ENCODE data around the gene BMP8B.
"Not testable (repeated sequence)": the region's sequence is repeated elsewhere in the genome, so short reads cannot be mapped to it uniquely, and the experiment has no call there.

Gene BMP8B, protein sequence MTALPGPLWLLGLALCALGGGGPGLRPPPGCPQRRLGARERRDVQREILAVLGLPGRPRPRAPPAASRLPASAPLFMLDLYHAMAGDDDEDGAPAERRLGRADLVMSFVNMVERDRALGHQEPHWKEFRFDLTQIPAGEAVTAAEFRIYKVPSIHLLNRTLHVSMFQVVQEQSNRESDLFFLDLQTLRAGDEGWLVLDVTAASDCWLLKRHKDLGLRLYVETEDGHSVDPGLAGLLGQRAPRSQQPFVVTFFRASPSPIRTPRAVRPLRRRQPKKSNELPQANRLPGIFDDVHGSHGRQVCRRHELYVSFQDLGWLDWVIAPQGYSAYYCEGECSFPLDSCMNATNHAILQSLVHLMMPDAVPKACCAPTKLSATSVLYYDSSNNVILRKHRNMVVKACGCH

GRCh38 chr1:39788758-39789570 is at the start of gene BMP8B:
BMP8B (minus strand) TSS chr1:39788865; CDS start chr1:39788485, 380 bp downstream.
- peak; percentile 39 for DNase-seq

- DNase-seq = no peak
Observed at GRCh38 chr1:39836595-39837110, 48.0 kb upstream of the BMP8B start.

DNA sequence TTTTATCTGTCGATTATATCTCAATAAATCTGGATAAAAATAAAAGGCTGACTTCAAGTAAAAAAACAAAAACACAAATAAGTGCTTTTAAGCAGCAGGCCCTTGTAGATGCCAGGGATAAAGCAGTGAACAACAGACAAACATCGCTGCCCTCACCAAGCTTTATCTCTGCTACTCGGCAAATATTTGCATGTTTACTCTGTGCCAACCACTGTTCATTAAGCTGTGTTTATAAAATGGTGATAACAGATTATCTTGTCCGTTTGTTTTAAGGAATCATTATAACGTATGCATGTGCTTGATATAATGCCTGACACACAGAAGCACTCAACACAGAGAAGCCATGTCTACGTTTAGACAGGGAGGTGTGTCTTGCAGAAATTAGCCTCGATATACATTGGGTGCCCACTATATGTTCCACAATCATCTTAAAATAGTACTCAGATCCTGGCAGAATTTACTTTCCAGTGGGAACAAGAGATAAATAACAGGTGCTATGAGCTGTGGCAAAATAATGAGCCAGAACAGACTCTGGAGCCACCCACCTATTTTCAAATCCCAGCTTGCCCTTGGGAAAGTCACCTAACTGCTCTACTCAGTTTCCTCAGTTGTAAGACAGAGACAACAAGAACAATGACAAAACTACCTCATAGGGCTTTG is 47.4 kb upstream of the BMP8B start:
- DNase-seq = no peak

DNA sequence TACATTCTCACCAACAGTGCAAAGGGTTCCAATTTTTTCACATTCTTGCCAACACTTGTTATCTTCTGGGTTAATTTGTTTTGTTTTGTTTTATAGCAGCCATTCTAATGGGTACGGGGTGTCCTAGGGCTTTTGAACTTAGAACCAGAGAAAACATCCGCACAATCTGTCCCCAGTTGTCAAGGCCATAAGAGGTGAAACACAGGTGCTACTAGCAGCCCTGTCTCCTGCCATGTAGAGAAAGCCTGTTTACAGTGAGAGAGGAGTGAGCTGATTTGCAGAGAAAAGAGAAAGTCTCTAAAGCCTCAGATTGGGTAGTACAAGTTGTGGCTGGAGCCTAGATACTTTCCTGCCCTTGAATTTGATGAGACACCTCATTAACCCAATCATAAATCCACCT is 46.4 kb upstream of the BMP8B start:
- no peak for DNase-seq

DNA sequence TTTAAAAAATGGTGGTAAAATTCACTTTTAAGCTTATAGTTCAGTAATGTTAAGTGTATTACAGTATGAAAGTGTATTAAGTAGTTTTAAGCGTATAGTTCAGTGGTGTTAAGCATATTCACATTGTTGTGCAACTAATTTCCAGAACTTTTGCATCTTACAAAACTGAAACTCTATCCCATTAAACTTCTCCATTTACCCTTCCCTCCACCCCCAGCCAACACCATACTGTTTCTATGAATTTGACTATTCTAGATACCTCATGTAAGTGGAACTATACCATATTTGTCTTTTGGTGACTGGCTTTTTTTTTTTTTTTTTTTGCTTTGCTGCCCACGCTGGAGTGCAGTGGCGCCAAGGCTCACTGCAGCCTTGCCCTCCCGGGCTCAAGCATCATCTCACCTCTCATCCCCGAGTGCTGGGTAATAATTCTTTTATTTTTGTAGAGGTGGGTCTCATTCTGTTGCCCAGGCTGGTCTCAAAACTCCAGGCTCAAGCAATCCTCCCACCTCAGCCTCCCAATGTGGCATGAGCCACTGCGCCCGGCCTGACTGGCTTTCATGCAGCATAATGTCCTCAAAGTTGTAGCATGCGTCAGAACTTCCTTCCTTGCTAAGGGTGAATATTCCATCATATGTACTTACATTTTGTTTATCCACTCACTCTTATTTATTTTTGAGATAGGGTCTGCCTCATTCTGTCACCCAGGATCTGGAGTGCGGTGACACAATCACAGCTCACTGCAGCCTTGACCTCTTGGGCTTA is 45.1 kb upstream of the BMP8B start:
- no peak for DNase-seq

GRCh38 chr1:39833121-39833520 is 44.5 kb upstream of the BMP8B start:
- DNase-seq = no peak

DNA sequence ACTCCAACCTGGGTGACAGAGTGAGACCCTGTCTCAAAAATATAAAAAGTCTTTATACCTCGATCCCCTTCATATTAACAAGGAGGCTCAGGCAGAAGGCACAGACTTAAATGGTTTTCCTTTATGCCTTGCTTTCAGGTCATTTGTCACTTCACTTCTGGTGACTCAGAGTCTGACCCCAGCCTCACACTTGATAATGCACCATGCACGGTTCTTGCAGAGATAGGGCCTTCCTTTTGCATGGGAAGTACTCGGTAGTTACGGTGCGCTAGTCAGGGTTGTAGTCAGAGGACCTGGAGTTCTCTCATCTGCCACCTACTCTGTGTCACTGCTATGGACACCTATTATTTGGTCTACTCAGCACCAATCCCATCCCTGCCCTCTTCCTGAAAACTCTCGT is 43.6 kb upstream of the BMP8B start:
- no peak for DNase-seq

- no peak for DNase-seq
Observed at GRCh38 chr1:39829791-39830533, 41.3 kb upstream of the BMP8B start.

DNA sequence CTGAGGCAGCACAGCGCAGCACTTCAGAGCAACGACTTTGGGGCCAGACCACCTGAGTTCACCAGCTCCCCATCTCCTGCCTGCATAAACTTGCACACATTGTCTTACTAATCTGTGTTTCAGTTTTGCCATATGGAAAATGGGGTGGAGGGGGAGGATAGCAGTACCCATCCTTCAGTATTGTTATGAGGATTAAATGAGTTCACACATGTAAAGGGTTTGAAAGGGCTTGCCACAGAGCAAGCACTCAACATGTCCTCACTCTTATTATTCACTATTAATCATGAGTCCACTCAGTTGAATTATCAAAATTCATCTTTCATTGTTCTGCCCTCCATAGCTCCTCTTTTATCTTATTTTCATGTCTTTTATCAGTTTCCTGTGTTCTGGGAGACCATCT is 40.1 kb upstream of the BMP8B start:
- DNase-seq = no peak

DNA sequence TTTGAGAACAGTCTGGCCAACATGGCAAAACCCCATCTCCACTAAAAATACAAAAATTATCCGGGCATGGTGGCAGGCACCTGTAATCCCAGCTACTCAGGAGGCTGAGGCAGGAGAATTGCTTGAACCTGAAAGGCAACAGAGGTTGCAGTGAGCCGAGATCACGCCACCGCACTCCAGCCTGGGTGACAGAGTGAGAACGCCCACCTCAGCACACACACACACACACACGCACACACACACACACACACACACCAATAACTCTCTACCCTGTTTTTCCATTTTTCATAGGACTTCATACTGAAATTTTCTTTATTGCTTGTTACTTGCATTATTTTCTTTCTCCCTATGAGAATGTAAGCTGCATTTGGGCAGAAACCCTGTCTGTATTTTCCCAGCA is 39.6 kb upstream of the BMP8B start:
- DNase-seq = not testable (repeated sequence)

GRCh38 chr1:39827201-39827600 is 38.5 kb upstream of the BMP8B start:
- no peak for DNase-seq

GRCh38 chr1:39826583-39826982 is 37.9 kb upstream of the BMP8B start:
- DNase-seq = no peak

DNA sequence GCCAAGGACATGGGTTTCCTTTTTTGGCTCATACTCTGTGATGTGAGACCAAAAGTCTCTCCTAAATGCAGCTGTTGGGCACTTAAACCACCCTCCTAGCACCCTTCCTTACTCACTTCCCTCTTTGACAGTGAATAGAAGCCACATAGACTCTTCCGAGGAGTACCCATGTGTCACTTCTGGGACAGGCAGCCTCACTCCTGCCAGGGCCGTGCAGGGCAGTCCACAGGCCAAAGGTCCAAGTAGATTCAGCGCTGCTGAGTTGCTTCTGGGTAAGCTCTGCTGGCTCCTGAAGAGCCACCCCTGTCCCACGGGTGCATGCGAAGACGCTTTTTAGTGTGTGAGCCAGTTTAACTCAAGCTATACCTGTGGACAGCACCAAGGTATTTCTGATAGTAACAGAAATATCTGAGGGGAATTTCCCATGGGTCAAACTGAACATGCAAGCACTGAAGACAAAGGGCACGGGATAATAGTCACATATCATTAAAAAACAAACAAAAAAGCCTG is 36.8 kb upstream of the BMP8B start:
- DNase-seq = no peak

DNA sequence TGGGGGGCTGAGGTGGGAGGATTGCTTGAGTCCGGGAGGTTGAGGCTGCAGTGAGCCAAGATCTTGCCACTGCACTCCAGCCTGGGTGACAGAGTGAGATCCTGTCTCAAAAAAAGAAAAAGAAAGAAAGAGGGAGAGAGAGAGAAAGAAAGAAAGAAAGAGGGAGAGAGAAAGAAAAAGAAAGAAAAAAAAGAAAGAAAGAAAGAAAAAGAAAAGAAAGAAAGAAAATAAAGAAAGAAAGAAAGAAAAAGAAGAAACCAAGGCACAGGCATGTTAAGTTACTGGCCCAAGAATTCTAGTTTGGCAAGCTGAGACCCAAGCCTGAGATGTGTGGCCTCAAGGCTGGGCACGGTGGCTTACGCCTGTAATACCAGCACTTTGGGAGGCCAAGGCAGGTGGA is 34.8 kb upstream of the BMP8B start:
- DNase-seq = not testable (repeated sequence)

- DNase-seq = no peak
Observed at GRCh38 chr1:39822146-39822545, 33.5 kb upstream of the BMP8B start.

DNA sequence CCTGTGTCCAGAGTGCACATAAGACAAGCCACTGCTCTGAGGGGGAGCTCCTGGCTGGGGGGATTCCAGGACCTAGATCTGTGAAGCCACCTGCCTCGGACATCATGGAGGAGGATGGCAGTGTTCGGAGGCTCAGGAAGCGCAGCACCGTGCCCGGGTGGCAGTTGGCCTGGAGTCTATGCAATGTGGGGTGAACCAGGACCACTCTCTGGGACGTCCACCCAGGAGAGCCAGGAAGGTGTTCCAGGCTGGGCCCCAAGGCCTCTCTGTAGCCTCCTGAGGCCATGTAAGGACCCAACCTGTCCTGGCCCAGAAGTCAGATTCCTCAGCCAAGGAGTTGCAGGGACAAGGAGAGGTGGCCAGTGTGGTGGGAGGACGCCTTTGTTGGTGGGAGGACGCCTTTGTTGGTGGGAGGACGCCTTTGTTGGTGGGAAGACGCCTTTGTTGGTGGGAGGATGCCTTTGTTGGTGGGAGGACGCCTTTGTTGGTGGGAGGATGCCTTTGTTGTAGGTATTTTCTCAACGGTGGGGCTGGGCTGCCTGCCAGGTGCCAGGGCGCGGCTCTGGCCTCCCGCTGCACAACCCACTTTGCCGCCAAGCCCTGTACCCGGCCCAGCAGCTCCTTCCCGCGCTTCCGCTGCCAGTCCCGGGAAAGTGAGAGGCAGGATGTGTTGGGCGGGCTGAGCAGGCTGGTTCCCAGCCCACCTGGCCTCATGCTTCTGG is 30.6 kb upstream of the BMP8B start:
- DNase-seq = no peak

- no peak for DNase-seq
Observed at GRCh38 chr1:39818482-39818881, 29.8 kb upstream of the BMP8B start.

DNA sequence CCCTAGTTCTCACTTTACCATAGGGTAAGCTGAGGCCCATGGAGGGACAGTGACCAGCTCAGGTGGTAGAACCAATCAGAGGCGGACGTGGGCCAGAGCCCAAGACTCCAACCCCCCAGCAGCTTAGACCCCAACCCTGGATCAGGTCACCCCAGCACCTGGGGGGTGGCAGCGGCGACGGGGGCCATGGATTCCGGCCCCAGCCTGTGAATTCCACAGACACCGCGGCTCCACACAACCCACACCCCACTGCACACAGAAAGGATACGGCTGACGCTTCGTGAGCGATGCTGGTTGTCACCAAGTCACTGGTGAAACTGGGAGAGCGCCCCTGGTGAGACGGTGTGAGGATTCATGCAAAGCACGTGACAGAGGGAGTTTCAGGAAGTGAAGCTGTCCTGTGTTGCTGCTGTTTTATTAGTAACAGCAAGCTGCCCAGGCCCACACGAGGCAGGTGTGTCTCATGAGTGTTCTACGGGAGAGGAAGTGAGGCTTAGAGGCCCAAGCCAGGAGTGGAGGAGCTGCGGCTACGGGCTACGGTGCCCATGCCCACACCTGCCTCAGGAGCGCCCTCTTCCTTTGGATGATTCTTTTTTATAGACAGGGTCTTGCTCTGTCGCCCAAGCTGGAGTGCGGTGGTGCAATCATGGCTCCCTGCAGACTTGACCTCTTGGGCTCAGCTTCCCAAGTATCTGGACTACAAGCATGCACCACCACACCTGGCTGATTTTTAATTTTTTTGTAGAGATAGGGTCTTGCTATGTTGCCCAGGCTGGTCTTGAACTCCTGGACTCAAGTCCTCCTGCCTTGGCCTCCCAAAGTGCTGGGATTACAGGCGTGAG is 28.6 kb upstream of the BMP8B start:
- DNase-seq = peak; percentile 39

DNA sequence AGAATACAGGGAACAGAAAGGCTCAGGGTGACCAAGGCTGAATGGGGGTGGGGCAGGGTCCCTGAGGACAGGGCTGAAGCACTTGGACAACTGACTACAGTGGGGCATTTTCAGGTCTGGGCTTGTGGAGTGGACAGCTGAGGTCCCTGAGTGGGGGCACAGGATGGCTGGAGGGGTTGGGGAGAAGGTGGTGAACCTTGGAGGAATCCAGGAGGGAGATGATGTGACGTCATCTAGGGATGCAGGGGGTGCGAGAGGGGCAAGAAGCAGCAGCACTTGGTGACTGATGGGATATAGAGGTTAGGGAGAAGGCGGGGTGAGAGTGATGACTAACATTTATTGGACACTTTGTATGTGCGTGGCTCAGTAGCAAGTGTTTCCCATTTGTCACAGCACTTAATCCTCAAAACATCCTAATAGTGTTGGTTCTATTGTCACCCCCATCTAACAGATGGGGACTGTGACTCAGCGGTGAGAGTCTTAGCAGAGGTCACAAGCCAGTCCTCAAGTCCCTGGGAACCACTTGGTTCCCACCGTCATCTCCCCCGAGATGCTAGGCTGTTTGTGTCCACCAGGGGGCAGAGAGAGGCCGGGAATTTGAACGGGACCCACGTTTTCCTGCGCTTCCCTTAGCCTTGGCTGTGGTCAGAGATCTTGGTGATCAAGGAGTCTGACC is 27.9 kb upstream of the BMP8B start:
- DNase-seq = peak; percentile 58
